GM19467 (cell line): ENCODE measurements around the gene CPNE6.

ENCODE experiments used
- ATAC-seq: cut with Tn5 transposase; IDR thresholded peaks from one replicate; pipeline ENCODE4 v1.9.1; 2021; ENCODE audit warnings: mild to moderate bottlenecking, moderate library complexity; ENCODE audit not compliant: unreplicated experiment

The CPNE6 gene

GRCh38 chr14:24054324-24054641 lies 17.1 kb upstream of the CPNE6 start:
- ATAC-seq, result no peak

- ATAC-seq, result no peak
Observed at GRCh38 chr14:24054646-24055045, 16.7 kb upstream of the CPNE6 start.

GRCh38 chr14:24055971-24056799 lies 15.2 kb upstream of the CPNE6 start:
- ATAC-seq, result no peak

GRCh38 chr14:24056800-24057184 lies 14.6 kb upstream of the CPNE6 start:
- ATAC-seq, result no peak

- ATAC-seq, result no peak
Observed at GRCh38 chr14:24057271-24057670, 14.1 kb upstream of the CPNE6 start.

GRCh38 chr14:24057867-24058259 lies 13.5 kb upstream of the CPNE6 start:
- ATAC-seq, result no peak

GRCh38 chr14:24058260-24058950 lies 13.0 kb upstream of the CPNE6 start:
- ATAC-seq, result no peak

GRCh38 chr14:24058951-24059475 lies 12.3 kb upstream of the CPNE6 start:
- ATAC-seq, result no peak

GRCh38 chr14:24059841-24060388 lies 11.4 kb upstream of the CPNE6 start:
- no peak for ATAC-seq

- ATAC-seq, result no peak
Observed at GRCh38 chr14:24060443-24060842, 10.9 kb upstream of the CPNE6 start.

- ATAC-seq, result no peak
Observed at GRCh38 chr14:24060984-24061913, 10.1 kb upstream of the CPNE6 start.

GRCh38 chr14:24062216-24062980 lies 9.0 kb upstream of the CPNE6 start:
- ATAC-seq, result no peak

GRCh38 chr14:24063263-24063836 lies 8.0 kb upstream of the CPNE6 start:
- ATAC-seq, result no peak

GRCh38 chr14:24064091-24064795 lies 7.1 kb upstream of the CPNE6 start:
- ATAC-seq, result no peak

GRCh38 chr14:24064856-24065255 lies 6.5 kb upstream of the CPNE6 start:
- ATAC-seq, result no peak

GRCh38 chr14:24065408-24065807 lies 6.0 kb upstream of the CPNE6 start:
- ATAC-seq, result no peak

- ATAC-seq, result no peak
Observed at GRCh38 chr14:24066496-24067132, 4.7 kb upstream of the CPNE6 start.

- ATAC-seq, result no peak
Observed at GRCh38 chr14:24067133-24068082, 4.0 kb upstream of the CPNE6 start.
